Hematopoietic multipotent progenitor cell treated with erythropoietin and hydrocortisone succinate and interleukin-3 and kit ligand, for 4 days (in vitro differentiated cells): Measurements from ENCODE around the gene IGDCC3.
A peak's percentile ranks its signal among the peaks of the same experiment; 100 is the strongest.
"Not testable (repeated sequence)": the region's sequence is repeated elsewhere in the genome, so short reads cannot be mapped to it uniquely, and the experiment has no call there.

Experiments
- DNase-seq: peaks from one replicate; pipeline ENCODE4 v3.0.0-alpha.2; 2015

IGDCC3 gene

GRCh38 chr15:65405791-65406423 lies 28.1 kb upstream of the IGDCC3 start:
- DNase-seq: no peak

DNA sequence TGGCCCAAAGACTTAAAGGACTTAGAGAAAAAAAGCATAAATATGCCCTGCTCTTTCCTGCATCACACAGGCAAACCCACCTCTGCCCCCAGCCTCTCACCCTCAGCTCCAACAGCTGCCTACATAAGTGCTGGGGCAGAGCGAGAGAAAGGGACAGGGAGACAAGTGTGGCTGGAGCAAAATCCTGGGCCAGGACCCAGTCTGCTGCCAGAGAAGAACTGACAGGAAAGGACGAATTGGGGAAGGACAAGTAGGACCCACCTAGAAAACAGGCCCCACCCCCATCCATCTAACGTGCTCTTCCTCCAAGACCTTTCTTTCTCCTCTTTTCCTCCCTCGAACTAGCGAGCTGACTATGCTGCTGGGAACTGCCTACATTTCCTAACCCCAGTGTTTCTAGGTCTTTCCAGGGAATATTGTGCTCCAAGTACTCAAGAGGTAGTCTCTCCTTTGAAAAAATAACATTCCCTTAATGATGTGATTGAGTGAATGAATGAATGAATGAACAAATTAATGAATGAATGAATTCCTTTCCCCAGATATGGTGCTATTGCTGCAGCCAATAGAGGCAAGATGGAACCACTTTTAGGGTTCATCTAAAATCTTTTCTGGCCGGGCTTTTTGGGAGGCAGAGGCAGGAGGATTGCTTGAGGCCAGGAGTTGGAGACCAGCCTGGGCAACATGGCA lies 26.5 kb upstream of the IGDCC3 start:
- DNase-seq: no peak

- DNase-seq: no peak
These were observed 25.2 kb upstream of the IGDCC3 start for GRCh38 chr15:65402961-65403360.

- DNase-seq: no peak
These were observed 23.9 kb upstream of the IGDCC3 start for GRCh38 chr15:65401611-65402240.

DNA sequence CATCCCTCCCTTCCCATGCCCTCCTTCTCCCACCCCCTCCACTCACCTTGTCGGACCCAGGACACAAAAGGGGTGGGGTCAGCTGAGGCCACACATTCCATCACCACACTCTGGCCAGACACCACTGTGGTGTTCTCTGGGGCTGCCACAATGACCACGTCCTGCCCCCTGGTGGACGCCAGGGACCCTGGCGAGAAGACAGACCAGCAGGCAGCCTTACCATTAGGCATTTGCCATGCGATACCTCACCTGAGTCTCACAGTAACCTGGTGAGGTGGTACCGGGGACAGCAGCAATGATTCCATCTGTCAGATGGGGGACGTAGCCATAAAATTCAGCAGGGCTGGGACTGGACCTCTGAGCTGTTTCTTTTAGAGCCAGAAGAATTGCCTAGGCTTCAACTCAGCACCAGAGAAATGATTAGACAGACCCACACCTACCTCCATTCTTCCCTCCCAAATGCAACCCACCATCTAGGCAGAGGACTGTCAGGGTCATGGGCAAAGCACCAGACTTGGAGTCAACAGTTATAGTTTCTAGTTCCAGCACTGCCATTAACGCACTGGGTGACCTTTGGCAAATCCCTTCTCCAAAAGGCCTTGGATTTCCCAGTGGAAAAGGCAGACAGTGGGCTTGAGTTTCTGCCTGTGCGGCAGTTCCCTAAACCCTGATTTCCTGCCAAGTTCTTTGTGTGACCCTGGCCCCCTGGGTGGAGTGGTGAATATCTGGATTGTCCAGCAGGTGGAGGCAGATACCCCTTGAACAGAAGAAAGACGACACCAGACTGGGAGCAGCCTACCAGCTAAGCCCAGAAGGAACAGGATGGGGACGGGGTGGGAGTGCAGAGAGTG lies 23.2 kb upstream of the IGDCC3 start:
- DNase-seq: peak; percentile 86

DNA sequence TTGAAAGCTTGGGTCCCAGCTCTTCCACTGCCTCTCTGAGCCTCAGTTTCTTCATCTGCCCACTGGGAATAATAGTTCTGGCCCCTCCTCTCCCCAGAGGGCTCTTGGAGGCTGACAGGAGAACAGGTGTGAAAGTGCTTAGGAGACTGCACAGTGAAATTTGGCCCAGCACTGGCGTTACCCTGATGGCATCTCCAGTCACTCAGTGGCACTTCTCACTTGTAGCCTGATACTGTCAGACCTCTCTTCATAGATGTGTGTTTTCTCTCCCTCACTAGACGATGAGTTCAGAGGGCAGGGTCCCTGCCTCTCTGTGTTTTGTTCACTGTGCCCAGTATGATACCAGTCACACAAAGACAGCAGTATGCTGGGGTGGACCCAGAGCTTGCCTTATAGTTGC lies 22.2 kb upstream of the IGDCC3 start:
- DNase-seq: no peak

GRCh38 chr15:65399001-65399706 lies 21.4 kb upstream of the IGDCC3 start:
- DNase-seq: no peak

- DNase-seq: not testable (repeated sequence)
These were observed 20.7 kb upstream of the IGDCC3 start for GRCh38 chr15:65398486-65398885.

- DNase-seq: no peak
These were observed 19.1 kb upstream of the IGDCC3 start for GRCh38 chr15:65396965-65397317.

DNA sequence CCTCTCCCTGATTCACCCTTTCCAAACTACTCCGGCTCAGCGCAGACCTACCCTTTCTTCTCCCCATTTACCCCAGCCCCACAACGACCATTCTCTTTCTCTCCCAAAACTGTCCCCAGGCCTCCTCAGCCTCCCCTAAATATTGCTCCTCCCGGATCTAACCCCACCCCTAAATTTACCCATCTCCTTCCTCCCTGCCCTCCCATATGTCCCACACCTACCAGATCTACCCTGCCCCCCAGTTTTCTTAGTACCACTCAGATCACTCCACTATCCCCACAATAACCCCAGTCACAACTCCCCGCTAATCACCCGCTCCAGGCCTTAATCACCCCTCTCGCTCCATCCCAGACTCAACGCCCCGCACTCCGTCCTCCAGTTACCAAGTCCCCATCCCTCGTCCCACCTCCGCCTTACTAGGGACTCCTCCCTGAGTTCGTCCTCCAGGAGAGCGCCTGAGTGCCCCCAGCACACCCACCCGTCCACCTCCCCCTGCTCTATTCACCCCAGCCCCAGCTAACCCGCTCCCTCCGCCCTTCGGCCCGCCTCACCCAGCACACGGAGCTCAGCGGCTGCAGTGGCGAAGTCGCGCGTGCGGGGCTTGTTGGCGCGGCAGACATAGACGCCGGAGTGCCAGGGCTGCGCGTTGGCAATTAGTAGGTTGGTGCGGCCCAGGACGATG lies 18.6 kb upstream of the IGDCC3 start:
- DNase-seq: no peak

DNA sequence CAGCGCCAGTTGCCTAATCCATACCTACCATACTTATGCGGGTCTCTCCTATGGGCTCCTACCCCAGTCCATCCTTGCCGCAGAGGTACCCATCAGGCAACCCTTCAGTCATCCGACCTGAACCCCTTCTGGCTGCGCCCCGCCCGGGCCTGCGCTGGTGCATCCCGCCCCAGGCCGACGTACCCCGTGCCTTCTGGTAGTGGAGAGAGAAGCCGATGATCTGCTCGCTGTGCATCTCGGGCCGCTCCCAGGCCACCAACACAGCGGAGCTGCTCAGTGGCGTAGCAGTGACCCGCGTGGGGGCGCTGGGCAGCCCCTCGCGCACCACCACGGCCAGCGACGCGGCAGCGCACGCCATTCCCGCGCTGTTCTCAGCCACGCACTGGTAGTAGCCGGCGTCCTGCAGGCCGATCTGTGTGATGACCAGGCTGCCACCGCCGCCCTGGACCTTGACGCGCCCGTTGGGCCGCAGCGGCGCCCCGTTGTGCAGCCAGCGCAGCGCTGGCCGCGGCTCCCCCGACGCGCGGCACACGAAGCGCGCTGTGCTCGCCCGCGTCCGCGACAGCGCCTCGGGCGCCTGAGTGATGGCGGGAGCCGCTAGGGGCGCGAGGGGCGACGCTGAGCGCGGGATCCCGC lies 17.9 kb upstream of the IGDCC3 start:
- DNase-seq: peak; percentile 14

DNA sequence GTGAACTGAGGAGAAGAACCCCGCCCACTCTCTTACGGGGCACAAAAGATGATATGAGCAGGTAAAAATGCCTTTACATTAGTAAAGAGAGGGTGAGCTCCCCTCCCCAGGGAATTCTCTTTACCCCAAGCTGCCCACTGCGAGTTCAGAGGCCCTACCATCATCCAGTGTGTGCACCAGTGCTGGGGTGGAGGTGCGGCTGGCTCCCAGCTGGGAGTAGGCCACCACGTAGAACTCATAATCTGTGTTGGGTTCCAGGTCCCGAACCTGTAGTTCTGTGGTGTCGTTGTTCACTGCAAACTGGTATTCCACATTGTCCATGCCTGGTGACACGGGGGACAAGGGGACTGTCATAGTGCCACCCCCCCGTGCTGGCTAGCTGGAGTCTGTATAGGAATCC lies 17.1 kb upstream of the IGDCC3 start:
- no peak for DNase-seq

DNA sequence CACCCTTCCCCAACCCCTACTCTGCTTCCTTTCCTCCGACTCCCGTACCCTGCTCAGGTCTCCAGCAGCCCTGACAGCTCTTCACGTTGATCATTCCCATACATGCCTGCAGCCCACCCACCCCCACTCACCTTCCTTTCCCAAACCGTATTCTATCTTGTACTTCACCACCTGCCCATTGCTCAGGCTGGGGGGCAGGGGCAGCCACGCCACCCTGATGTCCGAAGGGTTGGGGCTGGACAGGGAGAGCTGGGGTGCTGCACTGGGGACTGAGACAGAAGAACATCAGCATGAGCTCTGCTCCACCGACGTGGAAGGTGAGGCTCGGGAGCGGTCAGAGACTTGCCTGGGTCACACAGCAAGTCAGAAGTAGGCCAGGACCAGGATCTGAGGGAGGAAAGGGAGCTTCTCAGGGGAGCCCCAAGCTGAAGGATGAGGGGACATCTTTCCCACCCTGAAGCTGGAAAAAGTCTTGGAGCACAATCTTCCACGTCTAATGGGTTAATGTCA lies 16.5 kb upstream of the IGDCC3 start:
- no peak for DNase-seq

DNA sequence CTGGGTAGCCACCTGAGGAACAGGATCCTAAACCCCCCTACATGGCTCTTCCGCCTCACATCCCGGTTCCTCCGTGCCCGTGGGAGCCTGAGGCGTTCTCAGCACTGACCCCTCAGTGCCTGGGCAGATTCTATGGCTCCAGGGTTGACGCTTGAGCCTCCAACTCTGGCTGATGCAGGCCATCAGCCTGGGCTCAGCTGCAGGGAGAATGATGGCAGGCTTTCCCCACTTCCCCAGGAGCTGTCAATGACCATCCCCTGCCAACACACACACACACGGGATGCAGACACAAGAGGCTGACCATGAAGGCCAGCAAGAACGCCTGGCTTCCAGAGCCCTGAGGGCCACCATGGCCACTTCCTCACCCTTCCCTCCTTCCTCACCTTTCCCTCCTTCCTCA lies 15.8 kb upstream of the IGDCC3 start:
- DNase-seq: no peak

DNA sequence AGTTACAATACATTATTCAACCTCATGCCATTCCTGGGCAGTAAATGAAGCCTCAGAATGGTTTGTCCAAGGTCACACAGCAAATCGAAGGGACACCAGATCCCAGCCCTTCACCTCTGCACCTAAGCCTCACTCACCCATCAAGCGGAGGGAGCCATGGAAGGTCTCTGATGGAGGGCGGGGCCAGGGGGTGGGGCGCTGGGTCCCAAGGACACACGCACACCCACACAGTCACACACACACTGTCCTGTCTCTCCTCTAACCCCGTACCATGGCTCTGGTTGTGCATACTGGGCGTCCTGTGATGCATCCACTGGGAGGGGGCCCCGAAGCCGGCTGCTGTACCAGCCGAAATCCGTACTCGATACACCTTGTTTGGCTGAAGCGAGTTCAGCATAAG lies 15.3 kb upstream of the IGDCC3 start:
- no peak for DNase-seq

DNA sequence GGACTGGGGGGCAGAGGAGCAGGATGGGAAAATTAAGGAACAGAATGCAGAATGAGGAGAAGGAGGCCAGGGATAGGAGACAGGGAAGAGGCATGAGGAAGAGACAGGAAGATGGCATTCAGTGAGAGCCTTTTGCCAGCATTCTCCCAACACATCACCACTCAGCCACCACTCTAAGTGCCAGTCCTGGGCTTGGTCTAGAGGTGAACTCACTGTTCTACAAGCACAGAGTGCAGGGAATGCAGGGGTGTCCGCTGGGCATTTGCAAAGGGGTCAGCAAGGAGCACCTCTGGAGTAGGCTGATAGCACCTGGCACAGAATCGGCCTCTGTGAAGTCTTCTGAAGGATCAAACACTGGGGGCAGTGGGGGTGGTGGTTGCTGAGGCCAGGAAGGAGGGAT lies 14.6 kb upstream of the IGDCC3 start:
- DNase-seq: no peak

DNA sequence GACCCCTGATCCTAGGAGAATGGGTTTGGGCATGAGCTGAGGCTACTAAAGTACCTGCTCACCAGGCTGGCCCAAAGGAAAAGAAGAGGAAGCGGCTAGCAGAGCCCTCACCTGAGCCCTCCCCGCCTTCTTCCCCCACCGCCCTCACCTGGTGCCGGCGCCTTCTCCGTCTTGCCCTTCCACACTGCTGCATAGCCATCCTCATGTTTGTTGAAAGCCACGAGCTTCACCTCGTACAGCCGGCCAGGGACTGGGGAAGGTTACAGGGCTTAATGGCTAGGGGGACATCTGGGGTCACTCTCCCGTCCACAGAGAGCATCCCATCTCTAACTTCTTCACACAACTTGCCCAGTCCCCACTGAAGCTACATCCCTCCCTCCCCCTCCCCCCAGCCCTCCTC lies 13.9 kb upstream of the IGDCC3 start:
- no peak for DNase-seq

- no peak for DNase-seq
These were observed 12.6 kb upstream of the IGDCC3 start for GRCh38 chr15:65390447-65390846.

GRCh38 chr15:65389226-65389625 lies 11.4 kb upstream of the IGDCC3 start:
- DNase-seq: no peak

GRCh38 chr15:65388306-65389080 lies 10.7 kb upstream of the IGDCC3 start:
- no peak for DNase-seq

DNA sequence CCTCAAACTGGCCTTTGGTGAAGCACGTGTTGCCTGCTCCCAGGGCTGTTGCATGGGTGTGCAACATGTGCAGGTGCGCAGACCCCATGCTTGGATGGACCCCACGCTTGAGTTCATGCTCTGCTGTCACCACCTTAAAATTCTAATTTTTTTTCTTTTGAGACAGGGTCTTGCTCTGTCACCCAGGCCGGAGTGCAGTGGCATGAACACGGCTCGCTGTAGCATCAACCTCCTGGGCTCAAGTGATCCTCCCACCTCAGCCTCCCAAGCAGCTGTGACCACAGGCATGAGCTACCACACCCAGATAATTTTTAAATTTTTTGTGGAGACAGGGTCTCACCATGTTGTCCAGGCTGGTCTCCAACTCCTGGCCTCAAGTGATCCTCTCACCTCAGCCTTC lies 9.1 kb upstream of the IGDCC3 start:
- DNase-seq: no peak
